Caco-2 (cell line): Measurements from ENCODE around the gene UBN2. TPM values are rescaled to one million over a fixed set of nuclear protein-coding genes. Genes with fewer than 3 reads are reported as not detected.

Experiments
- BruUV-seq: library from RNA; stranded (reverse); fragments of 400-500 nt; replicated peaks from 2 replicates; lab custom pipeline; 2021; lab: Mats Ljungman, UMichigan
- CTCF ChIA-PET: fragments of 300-600 bp; sonication (Branson Sonifier 250); formaldehyde crosslinking; loops from one replicate; lab custom pipeline; 2022; ENCODE audit warnings: antibody characterized with exemption; lab: Charles Lee
- POLR2A ChIA-PET: fragments of 300-600 bp; sonication (Branson Sonifier 250); formaldehyde crosslinking; loops from one replicate; lab custom pipeline; 2022; ENCODE audit warnings: antibody characterized with exemption; lab: Charles Lee
- DNase-seq, 2 experiments: peaks; one replicate each; pipeline versions ENCODE4 v3.0.0 to v3.0.0-alpha.2; 2020 to 2022
- H3K27me3 ChIP-seq: replicated peaks from 2 replicates; pipeline ENCODE4 v1.6.0; 2011; ENCODE audit warnings: low read length; ENCODE audit not compliant: control insufficient read depth, insufficient read depth
- H3K36me3 ChIP-seq: 2 replicates; pipeline ENCODE4 v1.5.1; 2011; ENCODE audit warnings: low read length; ENCODE audit not compliant: control insufficient read depth, insufficient read depth
- H3K4me1 ChIP-seq: fragments of 250-450 bp; sonication (Bioruptor Pico); 2 replicates; pipeline ENCODE4 v1.5.1; 2020; ENCODE audit warnings: mild to moderate bottlenecking
- H3K4me3 ChIP-seq: 2 replicates; pipeline ENCODE4 v1.5.1; 2011; ENCODE audit warnings: low read depth, mild to moderate bottlenecking, control low read depth, low read length
- H3K9me3 ChIP-seq: fragments of 250-450 bp; sonication (Bioruptor Pico); 2 replicates; pipeline ENCODE4 v1.5.1; 2020; ENCODE audit warnings: mild to moderate bottlenecking, moderate library complexity
- H3K27ac Mint-ChIP-seq: one replicate; pipeline ENCODE4 v1.8.0; 2022; ENCODE audit warnings: mixed read lengths; ENCODE audit not compliant: unreplicated experiment
- H3K27me3 Mint-ChIP-seq: one replicate; pipeline ENCODE4 v1.8.0; 2022; ENCODE audit warnings: mixed read lengths; ENCODE audit not compliant: insufficient read depth, unreplicated experiment
- H3K36me3 Mint-ChIP-seq: one replicate; pipeline ENCODE4 v1.8.0; 2022; ENCODE audit warnings: mild to moderate bottlenecking, mixed read lengths; ENCODE audit not compliant: insufficient read depth, unreplicated experiment
- H3K4me1 Mint-ChIP-seq: one replicate; pipeline ENCODE4 v1.8.0; 2022; ENCODE audit warnings: low read depth, mixed read lengths; ENCODE audit not compliant: unreplicated experiment
- H3K4me3 Mint-ChIP-seq: one replicate; pipeline ENCODE4 v1.8.0; 2022; ENCODE audit warnings: mild to moderate bottlenecking, moderate library complexity, mixed read lengths; ENCODE audit not compliant: unreplicated experiment
- H3K9me3 Mint-ChIP-seq: one replicate; pipeline ENCODE4 v1.8.0; 2022; ENCODE audit warnings: mixed read lengths; ENCODE audit not compliant: unreplicated experiment
- CTCF ChIP-seq, 2 experiments: fragments of 200-600 bp in 1 of 2; IDR thresholded peaks; 1 replicate in 1 of 2; 2 replicates in 1 of 2; pipeline versions ENCODE4 v1.5.1 to v1.8.0; 2011 to 2022; ENCODE audit warnings: antibody characterized with exemption in 1 of 2, control low read depth in 1 of 2, inconsistent platforms in 1 of 2, low read depth in 1 of 2, low read length in 1 of 2, mild to moderate bottlenecking in 1 of 2, moderate library complexity in 1 of 2; ENCODE audit not compliant: insufficient read depth in 1 of 2, severe bottlenecking in 1 of 2, unreplicated experiment in 1 of 2
- intact Hi-C: fragments of 100-400 bp; cut with micrococcal nuclease; formaldehyde crosslinking; loops from one replicate; pipeline ENCODE4 v1.10.0; 2022; ENCODE audit not compliant: unreplicated experiment
- total RNA-seq: library from RNA; stranded (reverse); gene quantifications from 2 replicates; pipeline ENCODE4 v1.2.3, GENCODE V29; 2022

UBN2 gene
- total RNA-seq, 1 experiment from 2014 or later: 21.3 TPM

- no TSS peak for BruUV-seq
- Histone ChIP-seq H3K9me3 (no peaks in the 10 kb centered on the region), H3K27me3 (no peaks in the 10 kb centered on the region), H3K4me1 (no peaks in the 10 kb centered on the region), H3K36me3 (peaks cover 2% of the 10 kb centered on the region; the same call in 1 of the 2 replicates), H3K4me3 (no peak overlapping the region)
- Mint-ChIP-seq H3K4me1 (no peaks in the 10 kb centered on the region), H3K4me3 (no peak overlapping the region), H3K27me3 (no peaks in the 10 kb centered on the region), H3K9me3 (no peaks in the 10 kb centered on the region), H3K36me3 (peaks cover 18% of the 10 kb centered on the region), H3K27ac (no peak overlapping the region)
- DNase-seq: no peak
- CTCF ChIA-PET: no interaction called here
- TF ChIP-seq CTCF (IDR thresholded peaks at IDR 0.05; ENCODE audit: insufficient read depth in 1 of 2, low read depth in 1 of 2, low read length in 1 of 2, severe bottlenecking in 1 of 2, unreplicated experiment in 1 of 2): no peak
- intact Hi-C loops: no loop called here
- POLR2A ChIA-PET: no interaction called here
Observed at GRCh38 chr7:139286144-139286543, 55.1 kb downstream of the UBN2 start.

- peaks cover 10% of the 10 kb centered on the region for H3K4me1 Mint-ChIP-seq
Observed at GRCh38 chr7:139292821-139293220, 61.8 kb downstream of the UBN2 start.

GRCh38 chr7:139293534-139293933 lies 62.5 kb downstream of the UBN2 start:
- no peak for TF ChIP-seq CTCF (IDR thresholded peaks at IDR 0.05; ENCODE audit: insufficient read depth in 1 of 2, low read depth in 1 of 2, low read length in 1 of 2, severe bottlenecking in 1 of 2, unreplicated experiment in 1 of 2)
- no peaks in the 10 kb centered on the region for H3K36me3 ChIP-seq
- Mint-ChIP-seq H3K27ac (no peak overlapping the region), H3K9me3 (no peaks in the 10 kb centered on the region), H3K4me3 (no peak overlapping the region), H3K27me3 (no peaks in the 10 kb centered on the region), H3K4me1 (peaks cover 15% of the 10 kb centered on the region), H3K36me3 (peaks cover 7% of the 10 kb centered on the region)
- no peaks in the 10 kb centered on the region for H3K27me3 ChIP-seq
- DNase-seq: no peak
- H3K4me3 ChIP-seq: no peak overlapping the region
- POLR2A ChIA-PET: interaction anchor here (0.6 kb wide), 2 partner anchors 9 to 268 kb away, joined by 3 to 4 read pairs; no protein-coding TSS in a partner anchor
- H3K9me3 ChIP-seq: no peaks in the 10 kb centered on the region
- no TSS peak for BruUV-seq
- CTCF ChIA-PET: no interaction called here
- intact Hi-C loops: no loop called here
- peaks cover 40% of the 10 kb centered on the region for H3K4me1 ChIP-seq

More at GRCh38 chr7:139292821-139293220, 61.8 kb downstream of the UBN2 start:
- Mint-ChIP-seq H3K4me3 (no peak overlapping the region), H3K27ac (no peak overlapping the region), H3K36me3 (peaks cover 11% of the 10 kb centered on the region), H3K27me3 (no peaks in the 10 kb centered on the region), H3K9me3 (no peaks in the 10 kb centered on the region)
- Histone ChIP-seq H3K36me3 (no peaks in the 10 kb centered on the region), H3K4me1 (peaks cover 33% of the 10 kb centered on the region), H3K9me3 (no peaks in the 10 kb centered on the region), H3K27me3 (no peaks in the 10 kb centered on the region), H3K4me3 (no peak overlapping the region)
- CTCF ChIA-PET: interaction anchor here (0.5 kb wide), 1 partner anchor 78 kb away, joined by 3 read pairs; no protein-coding TSS in a partner anchor
- intact Hi-C loops: no loop called here
- BruUV-seq: no TSS peak
- POLR2A ChIA-PET: interaction anchor here (0.6 kb wide), 1 partner anchor 267 kb away, joined by 4 read pairs; no protein-coding TSS in a partner anchor
- DNase-seq: no peak
- TF ChIP-seq CTCF (IDR thresholded peaks at IDR 0.05; ENCODE audit: insufficient read depth in 1 of 2, low read depth in 1 of 2, low read length in 1 of 2, severe bottlenecking in 1 of 2, unreplicated experiment in 1 of 2): no peak
